ENCODE measurements around the gene METAP1D. TPM values are rescaled to one million over a fixed set of nuclear protein-coding genes. Genes with fewer than 3 reads are reported as not detected.
A peak's percentile ranks its signal among the peaks of the same experiment; 100 is the strongest.
"Not testable (repeated sequence)": the region's sequence is repeated elsewhere in the genome, so short reads cannot be mapped to it uniquely, and the experiment has no call there.

Gene METAP1D
- total RNA-seq, 6 donors from 2014 or later, result 0.11 to 6.3 (median 2.9) TPM

DNA sequence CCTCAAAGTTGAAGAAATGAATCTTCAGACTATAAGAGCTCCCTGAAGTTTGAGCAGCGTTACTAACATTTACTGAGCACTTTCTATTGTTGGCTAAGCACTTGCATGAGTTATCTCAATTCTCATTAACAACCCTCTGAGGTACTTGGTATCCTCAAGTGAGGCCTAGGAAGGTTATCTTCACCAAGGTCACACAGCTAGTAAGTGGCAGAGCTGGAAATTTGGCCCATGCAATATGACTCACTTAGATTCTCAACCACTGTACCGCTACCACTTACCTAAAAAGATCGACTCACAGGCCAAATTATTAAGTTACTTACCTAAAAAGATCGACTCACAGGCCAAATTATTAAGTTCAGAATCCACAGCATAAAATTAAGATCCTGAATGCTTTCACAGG lies 8.7 kb upstream of the METAP1D start:
- 64 to 72% methylated on average over 4 of the region's 4 CpGs for WGBS, 2 donors
- Histone ChIP-seq H3K27ac (no peak overlapping the region), H3K4me1 (no peaks in the 10 kb centered on the region), H3K9me3 (no peaks in the 10 kb centered on the region), H3K4me3 (no peak overlapping the region), H3K27me3 (no peaks in the 10 kb centered on the region), H3K36me3 (no peaks in the 10 kb centered on the region)
- peak in 1 of 2 donors; percentile 41 for DNase-seq
- TF ChIP-seq POLR2A (IDR thresholded peaks at IDR 0.05), result no peak
- TF ChIP-seq, protein P1, sequence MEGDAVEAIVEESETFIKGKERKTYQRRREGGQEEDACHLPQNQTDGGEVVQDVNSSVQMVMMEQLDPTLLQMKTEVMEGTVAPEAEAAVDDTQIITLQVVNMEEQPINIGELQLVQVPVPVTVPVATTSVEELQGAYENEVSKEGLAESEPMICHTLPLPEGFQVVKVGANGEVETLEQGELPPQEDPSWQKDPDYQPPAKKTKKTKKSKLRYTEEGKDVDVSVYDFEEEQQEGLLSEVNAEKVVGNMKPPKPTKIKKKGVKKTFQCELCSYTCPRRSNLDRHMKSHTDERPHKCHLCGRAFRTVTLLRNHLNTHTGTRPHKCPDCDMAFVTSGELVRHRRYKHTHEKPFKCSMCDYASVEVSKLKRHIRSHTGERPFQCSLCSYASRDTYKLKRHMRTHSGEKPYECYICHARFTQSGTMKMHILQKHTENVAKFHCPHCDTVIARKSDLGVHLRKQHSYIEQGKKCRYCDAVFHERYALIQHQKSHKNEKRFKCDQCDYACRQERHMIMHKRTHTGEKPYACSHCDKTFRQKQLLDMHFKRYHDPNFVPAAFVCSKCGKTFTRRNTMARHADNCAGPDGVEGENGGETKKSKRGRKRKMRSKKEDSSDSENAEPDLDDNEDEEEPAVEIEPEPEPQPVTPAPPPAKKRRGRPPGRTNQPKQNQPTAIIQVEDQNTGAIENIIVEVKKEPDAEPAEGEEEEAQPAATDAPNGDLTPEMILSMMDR (IDR thresholded peaks at IDR 0.05), result no peak
- TF ChIP-seq EP300 (IDR thresholded peaks at IDR 0.05), result peak in 1 of 4 donors; percentile 38
- TF ChIP-seq POLR2AphosphoS5 (IDR thresholded peaks at IDR 0.05), result peak in 1 of 2 donors; percentile 18
- ATAC-seq (ENCODE audit: low FRiP score in 2 of 2), result peak; percentile 41 to 86

DNA sequence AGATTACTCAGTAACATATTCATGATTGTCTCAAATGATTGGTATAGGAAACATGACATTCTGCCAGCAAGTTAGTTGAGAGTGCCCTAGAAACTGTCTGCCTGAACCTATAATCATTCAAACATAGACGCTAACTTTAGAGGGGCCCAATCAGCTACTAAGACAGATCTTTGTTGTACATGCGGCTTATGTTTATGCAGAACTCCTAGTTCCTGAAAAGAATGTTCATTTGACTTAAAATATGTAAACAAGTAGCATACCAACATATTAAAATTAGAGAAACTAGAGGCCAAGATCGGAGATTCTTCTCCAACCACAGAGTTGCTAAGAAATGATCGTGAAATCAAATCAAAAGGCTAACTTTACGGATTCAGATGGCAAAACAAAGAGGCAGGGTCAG lies 4.2 kb upstream of the METAP1D start:
- ATAC-seq (ENCODE audit: low FRiP score in 2 of 2) (no peak), DNase-seq (no peak)
- Histone ChIP-seq H3K27me3 (no peaks in the 10 kb centered on the region), H3K4me3 (no peak overlapping the region), H3K9me3 (no peaks in the 10 kb centered on the region), H3K27ac (no peak overlapping the region), H3K4me1 (peaks cover 0 to 14% (median 8%) of the 10 kb centered on the region in 4 donors), H3K36me3 (no peaks in the 10 kb centered on the region)
- 82% methylated on average over 5 of the region's 5 CpGs for WGBS, 2 donors
- TF ChIP-seq, protein P1 (IDR thresholded peaks at IDR 0.05), result no peak
- TF ChIP-seq EP300 (IDR thresholded peaks at IDR 0.05), result no peak

DNA sequence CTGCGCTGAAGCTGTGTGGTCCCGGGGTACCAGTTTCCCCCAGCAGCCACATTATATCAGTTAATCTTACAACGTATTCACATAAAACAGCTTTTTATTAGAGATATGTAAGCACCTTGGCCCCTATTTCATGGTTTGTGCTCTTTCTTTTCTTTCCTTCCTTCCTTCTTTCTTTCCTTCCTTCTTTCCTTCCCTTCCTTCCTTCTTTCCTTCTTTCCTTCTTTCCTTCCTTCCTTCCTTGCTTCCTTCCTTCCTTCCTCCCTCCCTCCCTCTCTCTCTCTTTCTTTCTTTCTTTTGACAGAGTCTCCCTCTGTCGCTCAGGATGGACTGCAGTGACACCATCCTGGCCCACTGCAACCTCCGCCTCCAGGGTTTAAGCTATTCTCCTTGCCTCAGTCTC lies 3.7 kb upstream of the METAP1D start:
- no peak for ATAC-seq (ENCODE audit: low FRiP score in 2 of 2)
- Histone ChIP-seq H3K27ac (no peak overlapping the region), H3K27me3 (no peaks in the 10 kb centered on the region), H3K9me3 (no peaks in the 10 kb centered on the region), H3K4me3 (no peak overlapping the region), H3K36me3 (no peaks in the 10 kb centered on the region), H3K4me1 (peaks cover 0 to 14% (median 8%) of the 10 kb centered on the region in 4 donors)
- WGBS, 2 donors, result 91 to 94% methylated on average over 5 of the region's 5 CpGs
- TF ChIP-seq POLR2A (IDR thresholded peaks at IDR 0.05) (no peak), EP300 (IDR thresholded peaks at IDR 0.05) (no peak), POLR2AphosphoS5 (IDR thresholded peaks at IDR 0.05) (no peak)
- TF ChIP-seq, protein P1 (IDR thresholded peaks at IDR 0.05), result no peak
- DNase-seq, result no peak

DNA sequence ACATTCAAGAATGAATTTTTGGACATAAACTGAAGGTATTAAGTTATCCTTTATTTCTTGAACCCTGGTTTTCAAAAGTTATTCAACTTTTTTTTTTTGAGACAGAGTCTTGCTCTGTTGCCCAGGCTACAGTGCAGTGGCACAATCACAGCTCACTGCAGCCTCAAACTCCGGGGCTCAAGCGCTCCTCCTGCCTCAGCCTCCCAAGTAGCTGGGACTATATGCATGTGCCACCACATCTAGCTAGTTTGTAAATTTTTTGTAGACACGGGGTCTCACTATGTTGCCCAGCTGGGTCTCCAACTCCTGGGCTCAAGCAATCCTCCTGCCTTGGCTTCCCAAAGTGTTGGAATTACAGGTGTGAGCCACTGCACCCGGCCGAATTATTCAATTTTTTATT lies 2.7 kb upstream of the METAP1D start:
- 93 to 94% methylated on average over 5 of the region's 5 CpGs for WGBS, 2 donors
- not testable (repeated sequence) for DNase-seq; H3K36me3 ChIP-seq; H3K9me3 ChIP-seq; H3K27me3 ChIP-seq; H3K27ac ChIP-seq; ATAC-seq (ENCODE audit: low FRiP score in 2 of 2); H3K4me3 ChIP-seq
- peaks cover 0 to 14% (median 8%) of the 10 kb centered on the region in 4 donors for H3K4me1 ChIP-seq

DNA sequence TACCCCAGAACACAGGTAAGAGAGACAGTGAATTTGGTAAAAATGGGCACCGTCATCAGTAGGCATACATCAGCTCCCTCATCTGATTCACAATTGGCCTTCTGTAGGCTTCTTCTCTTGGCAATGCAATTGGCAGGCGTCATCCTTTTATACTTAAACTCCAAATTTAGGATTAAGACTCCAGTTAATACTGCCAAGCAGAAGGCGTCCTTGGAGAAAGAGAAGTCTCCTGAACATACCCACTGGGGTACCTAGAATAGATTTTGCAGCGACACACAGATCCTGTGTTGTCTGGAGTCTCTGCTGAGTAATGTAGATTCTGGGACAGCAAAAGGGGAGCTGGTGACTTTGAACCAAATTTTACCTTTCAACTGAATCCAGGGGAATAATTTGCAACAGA lies 592 bp upstream of the METAP1D start:
- ATAC-seq (ENCODE audit: low FRiP score in 2 of 2), result no peak

More for the DNA sequence above, 592 bp upstream of the METAP1D start:
- Histone ChIP-seq H3K36me3 (no peaks in the 10 kb centered on the region), H3K27ac (no peak overlapping the region), H3K4me3 (peak overlapping the region; percentile 61 to 87 (median 80)), H3K9me3 (no peaks in the 10 kb centered on the region), H3K4me1 (peaks cover 0 to 14% (median 8%) of the 10 kb centered on the region in 4 donors), H3K27me3 (no peaks in the 10 kb centered on the region)
- TF ChIP-seq POLR2A (IDR thresholded peaks at IDR 0.05) (no peak), EP300 (IDR thresholded peaks at IDR 0.05) (no peak), POLR2AphosphoS5 (IDR thresholded peaks at IDR 0.05) (no peak)
- TF ChIP-seq, protein P1 (IDR thresholded peaks at IDR 0.05), result no peak
- no peak for DNase-seq
- 62 to 64% methylated on average over 4 of the region's 4 CpGs for WGBS, 2 donors
